RPMI8226 (cell line): ENCODE results near the gene RORC.

Experiments used
- DNase-seq: peaks from one replicate; pipeline ENCODE4 v3.0.0-alpha.2; 2015

RORC gene

DNA sequence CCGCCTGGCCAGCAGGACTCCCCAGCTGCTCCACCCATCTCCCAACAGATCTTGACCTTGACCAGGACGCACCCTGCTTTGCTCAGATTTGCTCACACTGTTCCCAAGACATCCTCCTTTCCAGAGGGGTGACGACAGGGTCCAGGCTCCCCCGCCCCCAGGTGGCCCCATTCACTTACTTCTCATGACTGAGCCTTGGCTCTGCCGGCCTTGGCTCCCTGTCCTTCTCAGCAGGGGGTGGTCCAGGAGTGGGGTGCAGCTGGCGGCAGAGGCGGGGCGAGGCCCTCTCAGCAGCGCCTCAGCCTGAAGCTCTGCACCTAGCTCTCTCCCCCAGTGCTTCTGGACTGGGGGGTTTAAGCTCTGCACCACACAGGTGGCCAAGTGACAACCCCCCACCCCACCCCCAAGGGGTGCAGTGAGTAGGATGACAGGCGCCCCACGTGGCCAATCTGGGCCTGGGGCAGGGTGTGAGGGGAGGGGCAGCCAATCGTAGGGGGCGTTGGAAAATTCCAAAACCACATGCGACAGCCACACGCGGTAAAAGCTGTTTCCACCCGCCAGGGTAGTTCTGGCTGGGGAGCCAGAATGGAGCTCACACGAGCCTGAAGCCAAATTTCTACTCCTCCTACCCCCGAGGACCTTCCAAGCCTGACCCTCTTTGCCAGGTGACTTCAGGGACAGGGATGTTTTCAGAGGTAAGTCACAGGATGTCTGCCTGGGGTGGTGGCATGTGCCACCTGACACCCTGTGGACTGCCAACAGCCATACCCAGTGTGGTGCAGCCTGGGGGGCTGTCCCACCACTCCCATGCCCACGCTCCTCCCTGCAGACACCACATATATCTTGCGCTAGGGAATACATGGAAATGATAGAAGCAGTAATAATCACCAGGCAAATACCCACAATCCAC lies 5.6 kb downstream of the RORC start:
- DNase-seq: peak; percentile 21

DNA sequence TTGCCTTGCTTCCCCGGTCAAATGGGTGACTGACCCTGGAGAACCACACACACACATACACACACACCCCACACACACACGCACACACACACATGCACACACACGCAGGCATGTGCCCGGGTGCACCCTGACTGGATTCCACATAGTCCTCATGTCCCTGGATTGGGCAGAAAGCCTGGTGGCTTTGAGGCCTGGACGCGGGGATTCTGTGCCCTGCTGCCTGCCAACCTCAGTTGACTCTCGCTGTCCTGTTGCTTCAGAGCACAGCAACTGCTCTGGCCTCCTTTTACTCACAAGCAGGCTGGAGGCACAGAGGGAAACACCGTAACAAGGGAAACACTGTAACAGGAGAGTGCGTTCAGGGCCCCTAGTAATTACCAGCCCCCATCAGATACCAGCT lies 6.4 kb downstream of the RORC start:
- no peak for DNase-seq

DNA sequence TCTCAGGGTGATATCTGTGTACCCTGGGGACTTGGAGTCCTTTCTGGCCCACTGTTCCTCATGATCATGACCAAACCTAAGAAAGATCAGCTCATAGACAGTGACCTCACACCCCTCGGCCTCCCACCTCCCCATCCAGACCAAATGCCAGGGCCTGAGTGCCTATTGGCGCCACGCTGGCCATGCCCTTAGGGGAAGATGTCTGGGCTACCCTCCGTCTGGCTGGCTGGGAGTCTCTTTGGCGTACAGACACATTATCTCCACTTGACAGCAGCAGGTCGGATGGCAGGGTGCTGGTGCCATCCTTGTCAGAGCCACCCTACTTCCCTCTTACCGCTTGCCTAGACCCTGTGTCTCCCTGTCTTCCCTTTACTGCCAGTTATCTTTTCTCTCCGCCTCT lies 8.4 kb downstream of the RORC start:
- DNase-seq: no peak

DNA sequence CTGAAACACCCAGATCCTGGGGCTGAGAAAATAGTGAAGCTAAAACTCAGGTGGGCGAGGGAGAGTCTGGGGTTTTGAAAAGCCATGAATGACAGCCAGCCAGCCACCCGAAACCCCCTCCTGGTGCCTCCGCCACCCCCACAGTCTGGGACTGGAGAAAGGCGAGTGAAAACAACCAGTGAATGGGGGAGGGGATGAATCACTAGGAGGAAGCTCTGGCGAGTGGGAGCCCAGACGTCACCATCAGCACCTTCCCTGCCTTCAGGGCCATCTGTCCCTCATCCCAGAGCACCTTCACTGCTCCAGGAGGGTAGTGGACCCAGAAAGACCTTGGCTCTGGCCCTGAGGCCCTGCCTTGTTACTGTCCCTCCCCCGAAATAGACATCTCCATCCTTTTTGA lies 9.2 kb downstream of the RORC start:
- peak; percentile 23 for DNase-seq

DNA sequence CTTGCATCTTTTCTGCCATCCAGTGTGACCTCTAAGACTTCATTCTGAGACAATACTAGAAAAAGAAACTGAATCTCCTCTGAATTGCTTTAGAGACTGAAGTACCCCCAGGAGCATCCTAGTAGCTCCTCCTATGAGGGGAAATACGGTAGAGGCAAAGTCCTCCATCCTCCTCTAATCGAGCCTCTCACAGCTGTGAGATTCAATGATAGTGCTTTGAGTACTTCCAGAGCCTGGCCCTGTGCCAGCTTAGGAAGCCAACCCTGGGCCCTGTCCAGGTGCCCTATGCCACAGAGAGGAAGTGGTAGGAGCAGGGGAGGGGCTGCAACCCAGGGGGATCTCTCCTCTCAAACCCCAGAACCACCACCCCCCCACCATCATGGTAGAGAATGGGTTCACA lies 10.7 kb downstream of the RORC start:
- peak; percentile 80 for DNase-seq

DNA sequence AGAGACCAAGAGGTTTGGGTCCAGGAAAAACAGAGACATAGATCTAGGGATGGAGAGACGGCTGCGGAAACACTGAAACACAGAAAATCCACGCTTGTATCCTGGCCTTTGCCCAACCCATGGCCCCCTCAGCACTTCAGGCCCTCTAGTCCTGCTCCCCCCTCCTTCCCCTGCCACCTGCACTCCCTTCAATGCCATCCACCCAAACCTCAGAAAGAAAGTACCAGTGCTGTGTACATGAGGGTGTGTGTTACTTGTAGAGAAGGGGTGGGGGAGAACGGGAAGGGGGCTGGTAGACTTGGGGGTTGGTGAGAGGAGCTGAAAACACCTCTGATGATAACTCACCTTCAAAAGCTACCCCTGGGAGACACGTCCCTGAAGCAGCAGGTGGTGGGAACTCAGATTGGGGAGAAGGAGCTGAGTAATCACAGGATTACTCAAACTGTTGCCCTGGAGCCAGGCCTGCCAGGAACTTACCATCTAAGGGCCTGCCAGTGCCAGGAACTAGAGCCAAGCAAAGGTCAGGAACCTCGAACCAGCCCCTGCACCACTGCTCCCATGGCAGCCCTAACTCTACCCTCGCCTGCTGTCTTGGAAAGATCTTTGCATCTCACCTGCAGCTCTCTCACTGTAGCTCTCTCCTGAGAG lies 11.5 kb downstream of the RORC start:
- peak; percentile 58 for DNase-seq

DNA sequence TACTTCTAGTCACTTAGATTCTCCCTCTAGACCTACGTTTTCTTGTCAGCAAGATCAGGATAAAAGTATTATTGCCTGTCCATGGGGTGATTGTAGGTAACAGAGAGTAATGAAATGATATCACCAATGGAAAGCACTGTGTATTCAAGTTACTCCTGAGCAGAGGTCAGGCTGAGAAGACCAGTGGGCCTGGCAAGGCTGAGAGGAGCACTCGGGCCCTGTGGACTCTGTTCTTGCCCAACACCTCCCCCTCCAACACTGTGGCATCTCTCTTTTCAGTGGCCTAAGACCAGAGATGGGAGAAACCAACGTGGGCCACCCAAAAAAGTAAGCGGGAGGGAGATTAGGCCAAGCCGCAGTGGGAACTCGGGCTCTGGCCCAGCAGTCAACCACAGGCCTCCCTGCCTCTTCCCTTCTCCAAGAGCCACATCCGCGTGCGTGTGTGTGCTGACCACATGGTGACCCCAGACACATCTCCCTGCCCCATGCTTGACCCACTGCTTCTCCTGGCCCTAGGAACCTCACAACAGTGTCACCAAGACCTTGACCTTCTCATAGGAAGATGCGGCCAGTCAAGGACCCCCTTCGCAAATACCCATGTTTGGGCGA lies 12.3 kb downstream of the RORC start:
- DNase-seq: no peak

DNA sequence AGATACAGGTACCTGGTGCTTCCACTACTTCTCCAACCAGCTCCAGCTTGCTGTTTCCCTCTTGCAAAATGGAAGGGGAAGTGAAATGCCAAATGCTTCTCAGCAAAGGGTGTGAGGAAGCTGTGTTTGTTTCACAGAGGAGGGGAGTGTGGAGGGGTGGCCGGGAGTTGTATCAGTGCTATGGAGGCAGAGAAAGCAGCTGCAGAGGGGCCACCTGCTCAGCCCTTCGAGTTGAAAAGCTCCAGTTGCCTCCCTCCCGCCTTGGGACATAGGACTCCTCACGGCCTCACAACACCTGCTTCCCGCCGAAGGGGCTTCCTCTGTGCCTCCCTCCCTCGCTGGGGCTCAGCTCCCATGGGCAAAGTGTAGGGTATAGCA lies 14.3 kb downstream of the RORC start:
- peak; percentile 68 for DNase-seq

DNA sequence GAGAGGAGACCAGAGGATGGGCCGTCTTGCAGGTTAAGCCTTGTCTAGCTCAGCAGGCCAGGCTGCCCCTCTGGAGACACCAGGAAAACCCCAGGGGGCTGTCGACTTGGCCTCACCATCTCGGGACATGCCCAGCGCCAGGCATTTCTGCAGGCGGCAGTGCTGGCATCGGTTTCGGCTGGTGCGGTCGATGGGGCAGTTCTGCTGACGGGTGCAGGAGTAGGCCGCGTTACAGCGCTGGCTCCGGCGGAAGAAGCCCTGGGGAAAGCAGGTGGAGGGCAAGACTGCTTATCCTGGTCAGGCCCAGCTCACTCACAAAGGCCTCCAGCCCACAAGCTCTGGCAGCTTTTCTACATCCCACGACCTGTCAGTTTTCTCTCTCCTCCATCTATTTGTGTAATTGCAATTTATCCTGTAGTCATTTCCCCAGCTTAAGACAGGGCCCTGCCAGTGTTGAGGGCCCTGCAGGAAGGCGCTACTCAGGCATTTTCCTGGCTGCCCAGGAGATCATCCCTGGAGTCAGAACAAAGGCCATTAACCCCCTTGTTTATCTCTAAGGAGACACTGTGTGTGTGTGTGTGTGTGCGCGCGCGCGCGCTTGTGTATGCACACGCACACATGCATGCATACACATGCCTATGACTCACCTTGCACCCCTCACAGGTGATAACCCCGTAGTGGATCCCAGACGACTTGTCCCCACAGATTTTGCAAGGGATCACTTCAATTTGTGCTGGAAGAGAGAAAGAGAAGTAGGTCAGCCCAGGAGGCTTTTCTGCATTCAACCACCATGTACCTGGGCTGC lies 14.9 kb downstream of the RORC start:
- DNase-seq: peak; percentile 43

DNA sequence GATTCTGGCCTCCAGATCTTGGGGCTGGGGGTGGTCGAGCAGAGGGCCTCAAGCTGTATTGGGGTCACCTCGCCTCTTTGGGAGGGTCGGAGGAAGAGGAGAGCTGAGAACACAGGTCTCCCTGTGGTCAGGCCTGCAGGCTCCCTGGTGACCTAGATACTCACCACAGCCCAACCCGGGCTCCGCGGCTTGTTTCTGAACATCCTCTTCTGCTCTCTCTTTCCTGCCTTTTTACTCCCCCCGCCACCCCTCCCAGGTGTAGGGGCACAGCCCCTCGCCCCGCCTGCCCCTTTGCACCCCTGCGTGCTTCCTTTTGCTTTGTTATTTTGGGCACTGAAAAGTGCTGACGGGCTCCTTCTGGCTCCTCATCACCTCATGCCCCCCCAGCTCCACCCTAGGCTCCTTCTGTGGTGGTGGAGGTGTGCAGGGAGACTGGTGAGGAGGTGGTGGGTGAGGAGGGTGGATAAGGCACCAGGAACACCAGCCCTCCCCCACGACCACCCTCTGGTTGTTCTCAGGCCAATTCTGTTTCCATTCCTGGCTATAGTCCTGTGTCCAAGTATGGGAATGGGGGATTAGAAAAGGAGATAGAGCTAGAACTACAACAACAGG lies 15.8 kb downstream of the RORC start:
- DNase-seq: peak; percentile 96

DNA sequence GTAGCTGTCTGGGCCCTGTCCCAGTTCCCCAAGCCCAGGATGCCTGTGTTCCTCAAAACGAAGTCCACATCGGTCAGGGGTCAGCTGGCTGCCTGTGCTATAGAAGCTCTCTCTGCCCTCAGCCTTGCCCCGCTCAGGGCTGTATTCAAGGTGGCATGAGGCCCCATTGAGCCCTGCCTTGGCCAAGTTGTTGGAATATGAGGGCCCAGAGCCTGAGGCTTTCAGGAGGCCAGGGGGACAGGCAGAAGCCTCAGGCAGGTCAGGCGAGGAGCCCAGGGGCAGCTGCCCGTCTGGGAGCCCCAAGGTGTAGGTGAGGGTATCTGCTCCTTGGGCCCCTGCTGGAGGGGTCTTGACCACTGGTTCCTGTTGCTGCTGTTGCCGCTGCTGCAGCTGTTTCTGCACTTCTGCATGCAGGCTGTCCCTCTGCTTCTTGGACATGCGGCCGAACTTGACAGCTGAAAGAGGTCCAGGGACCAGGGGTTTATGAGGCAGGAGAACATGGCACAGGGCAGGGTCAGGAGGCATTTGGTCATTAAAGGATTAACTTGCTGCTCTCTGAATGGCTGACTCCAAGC lies 16.5 kb downstream of the RORC start:
- DNase-seq: no peak

DNA sequence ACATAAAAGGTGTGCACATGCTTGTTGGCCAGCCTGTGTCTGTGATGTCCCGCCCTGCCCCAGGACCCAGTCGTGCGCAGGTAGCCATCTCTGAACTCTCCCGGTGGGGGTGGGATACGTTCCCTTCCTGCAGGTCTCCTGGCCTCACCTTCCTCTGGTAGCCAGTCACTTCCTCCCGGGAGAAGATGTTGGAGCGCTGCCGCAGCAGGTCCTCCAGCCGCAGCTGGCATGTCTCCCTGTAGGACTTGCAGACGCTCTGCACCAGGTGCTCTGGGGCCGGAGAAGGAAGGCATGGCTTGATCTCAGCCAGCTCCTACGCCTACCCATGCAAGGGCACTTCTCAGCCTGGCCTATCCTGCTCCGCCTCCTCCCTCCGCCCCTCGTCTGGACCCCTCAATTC lies 17.2 kb downstream of the RORC start:
- no peak for DNase-seq

DNA sequence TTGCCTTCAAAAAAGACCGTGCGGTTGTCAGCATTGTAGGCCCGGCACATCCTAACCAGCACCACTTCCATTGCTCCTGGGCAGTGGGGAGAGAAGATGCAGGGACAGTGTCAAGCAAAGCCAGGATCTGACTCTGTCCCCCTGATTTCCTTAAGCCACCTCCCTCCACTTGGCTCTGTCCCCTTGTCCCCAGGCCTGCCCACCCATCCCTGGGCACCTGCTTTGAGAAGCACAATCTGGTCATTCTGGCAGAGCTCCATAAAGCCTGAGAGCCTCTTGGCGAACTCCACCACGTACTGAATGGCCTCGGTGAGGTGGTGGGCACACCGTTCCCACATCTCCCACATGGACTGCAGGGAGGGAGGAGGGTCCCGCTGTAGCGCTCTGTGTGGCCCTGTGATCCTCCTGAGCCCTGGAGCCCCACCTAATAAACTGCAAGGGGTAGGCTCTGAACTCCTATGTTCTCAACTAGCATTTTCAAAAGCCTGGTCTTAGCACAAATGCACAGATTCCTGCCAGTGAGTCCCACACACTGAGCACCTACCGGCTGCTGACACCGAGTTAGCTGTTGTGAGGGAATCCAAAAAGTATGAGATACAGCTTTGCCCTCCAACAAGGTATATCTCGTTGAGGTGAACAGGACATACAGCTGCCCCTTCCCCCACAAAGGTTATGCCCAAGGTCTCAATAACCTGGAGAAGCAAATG lies 18.2 kb downstream of the RORC start:
- no peak for DNase-seq

DNA sequence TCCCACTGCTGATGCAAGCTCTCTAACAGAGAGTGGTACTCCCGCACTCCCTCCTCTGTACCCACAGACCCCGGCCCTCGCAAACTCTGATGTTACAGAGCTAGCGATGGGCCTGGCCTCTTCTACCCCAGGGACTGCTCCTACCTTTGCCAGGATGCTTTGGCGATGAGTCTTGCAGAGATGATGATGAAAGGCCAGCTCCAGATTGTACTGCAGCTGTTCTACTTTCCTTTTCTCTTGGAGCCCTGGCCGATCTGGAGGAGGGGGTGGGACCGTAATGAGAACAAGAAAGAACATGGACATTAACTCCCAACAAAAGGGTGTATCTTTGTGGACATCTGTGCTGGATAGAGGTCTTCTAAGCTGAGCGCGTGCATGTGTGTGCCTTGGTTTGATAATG lies 20.4 kb downstream of the RORC start:
- no peak for DNase-seq

DNA sequence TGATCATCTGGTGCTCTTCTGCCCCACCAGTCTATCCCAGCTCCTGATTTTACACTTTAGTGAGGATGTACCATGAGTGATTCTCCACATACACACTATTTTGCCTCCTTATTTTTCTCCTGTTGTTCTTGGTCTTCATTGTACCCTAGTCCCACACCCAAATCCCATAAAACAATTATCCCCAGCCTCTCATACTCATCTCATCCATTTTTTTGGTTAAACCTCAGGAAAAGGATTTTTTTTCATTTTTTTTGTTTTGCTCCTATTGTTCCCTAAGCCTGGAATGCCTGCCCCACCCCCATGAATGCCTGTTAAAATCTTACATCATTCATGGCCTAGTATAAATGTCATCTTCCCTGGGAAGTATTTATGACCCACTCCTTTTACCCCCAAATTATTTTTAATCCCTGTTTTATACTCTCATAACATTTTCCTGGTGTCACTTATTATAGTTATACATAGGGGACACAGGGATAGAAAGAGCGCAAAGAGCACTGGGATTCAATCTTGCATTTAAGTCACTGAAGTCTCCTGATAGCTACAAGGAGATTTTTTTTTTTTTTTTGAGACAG lies 21.5 kb downstream of the RORC start:
- no peak for DNase-seq

DNA sequence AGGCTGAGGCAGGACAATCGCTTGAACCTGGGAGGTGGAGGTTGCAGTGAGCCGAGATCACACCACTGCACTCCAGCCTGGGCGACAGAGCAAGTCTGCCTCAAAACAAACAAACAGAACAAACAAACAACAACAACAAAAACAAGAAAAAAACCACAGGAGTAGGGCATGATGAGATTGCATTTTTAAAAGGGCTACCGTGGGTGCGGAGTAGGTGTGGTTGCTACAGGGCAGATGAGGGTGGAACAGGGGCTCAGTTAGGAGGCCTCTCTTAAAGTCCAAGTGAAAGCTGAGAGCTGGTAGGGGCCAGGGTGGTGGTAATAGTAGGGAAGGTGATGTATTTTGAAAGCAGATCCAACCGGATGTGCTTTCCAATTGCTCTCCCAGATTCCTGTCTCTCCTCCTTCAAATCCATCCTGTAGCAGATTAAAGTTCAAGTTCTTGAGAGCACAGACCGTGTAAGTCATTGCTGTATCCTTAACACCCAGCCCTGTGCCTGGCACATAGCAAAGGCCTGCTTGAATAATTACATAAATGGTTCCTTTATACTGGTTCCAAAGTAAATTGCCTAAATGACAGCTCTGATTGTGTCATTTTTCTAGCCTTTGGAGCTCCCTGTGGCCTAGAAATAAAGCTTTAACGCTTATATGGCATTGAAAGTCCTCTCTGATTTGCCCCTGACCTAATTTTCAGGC lies 22.2 kb downstream of the RORC start:
- no peak for DNase-seq

DNA sequence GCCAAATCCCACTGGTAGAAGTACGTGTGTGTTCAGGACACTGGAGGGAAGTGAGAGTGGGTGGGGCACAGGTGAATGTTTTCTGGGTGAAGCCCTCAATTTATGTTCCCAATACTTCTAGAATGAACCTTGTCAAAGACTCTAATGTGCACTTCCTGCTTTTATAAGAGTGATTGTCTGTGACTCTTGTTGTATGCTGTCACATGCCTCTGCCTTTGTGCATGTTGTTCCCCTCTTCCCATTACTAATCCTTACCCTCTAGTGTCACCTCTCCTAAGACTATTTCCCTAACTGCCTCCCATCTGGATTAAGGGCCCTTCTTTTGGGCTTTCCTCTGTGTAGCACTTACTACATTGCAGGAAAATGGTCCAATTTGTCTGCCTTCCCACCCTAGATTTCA lies 23.8 kb downstream of the RORC start:
- no peak for DNase-seq

DNA sequence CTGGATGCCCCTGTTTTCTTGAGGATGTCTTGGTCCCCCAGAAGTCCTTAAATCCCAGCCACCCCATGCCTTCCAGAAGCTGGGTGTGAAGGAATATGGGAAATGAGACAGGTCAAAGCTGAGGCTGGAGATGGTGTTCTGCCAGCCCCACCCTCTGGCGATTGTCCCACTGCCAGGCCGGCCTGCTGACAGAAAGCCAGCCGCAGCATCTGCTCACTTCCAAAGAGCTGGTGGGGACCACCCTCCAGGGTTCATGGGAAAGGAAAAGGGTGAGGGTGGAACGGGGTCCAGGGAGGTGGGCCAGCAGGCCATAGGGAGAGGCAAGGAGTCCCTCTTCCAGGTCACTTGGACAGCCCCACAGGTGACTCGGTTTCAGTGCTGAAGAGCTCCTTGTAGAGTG lies 24.5 kb downstream of the RORC start:
- DNase-seq: no peak

DNA sequence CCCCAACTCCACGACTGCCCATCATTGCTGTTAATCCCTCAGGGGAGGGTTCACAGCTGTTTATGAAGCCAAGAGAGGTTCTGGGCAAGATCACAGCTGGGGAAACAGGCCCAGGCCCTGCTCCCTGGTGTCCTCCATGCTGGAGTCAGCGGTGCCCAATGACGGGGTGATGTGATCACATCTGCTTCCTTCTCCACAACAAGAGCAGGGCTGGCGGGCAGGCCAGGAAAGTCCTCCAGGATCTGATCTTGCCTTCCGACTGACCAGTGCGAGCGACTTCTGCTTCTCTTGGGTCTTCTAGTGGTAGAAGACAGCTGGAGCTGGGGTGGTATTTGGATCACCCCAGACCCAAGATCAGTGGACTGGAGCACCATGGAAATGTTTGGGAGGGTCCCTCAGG lies 25.4 kb downstream of the RORC start:
- DNase-seq: no peak

DNA sequence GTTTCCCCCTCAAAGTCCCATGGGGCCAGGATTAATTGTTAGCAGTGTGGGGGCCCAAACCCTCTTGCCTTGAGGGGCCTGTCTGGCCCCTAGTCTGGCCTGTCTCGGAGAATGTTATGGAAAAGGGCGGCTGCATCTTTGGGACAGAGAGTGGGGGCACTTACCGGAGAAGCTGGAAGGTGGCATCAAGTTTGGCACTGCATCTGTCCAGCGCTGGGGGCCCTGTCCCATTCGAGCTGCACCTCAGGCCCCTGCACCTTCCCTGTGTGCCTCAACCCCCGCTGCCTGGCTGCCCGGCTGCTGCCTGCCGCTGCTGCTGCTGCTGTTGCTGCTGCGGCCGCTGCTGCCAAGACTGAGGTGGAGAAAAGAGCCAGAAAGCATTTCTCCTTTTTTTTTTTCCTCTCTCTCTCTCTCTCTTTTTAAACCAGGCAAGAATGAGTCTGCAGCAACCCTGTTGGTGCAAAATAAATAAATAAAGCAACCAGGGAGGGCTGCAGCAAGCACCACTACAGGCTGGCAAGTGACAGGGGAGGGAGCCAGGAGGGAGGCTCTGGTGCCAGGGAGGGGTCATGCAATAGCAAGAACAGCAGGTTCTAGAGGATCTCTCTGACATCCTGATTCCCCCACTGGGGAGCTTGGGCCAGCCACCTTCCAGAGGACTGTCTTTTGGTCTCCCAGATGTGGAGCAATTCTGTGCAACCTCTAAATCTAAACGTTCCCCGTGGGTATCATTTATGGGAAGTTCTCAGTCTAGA lies 26.4 kb downstream of the RORC start, which contains the start of gene LINGO4:
Gene LINGO4, minus strand, starts transcription at position 354 of the 755 bp plus-strand sequence. CDS start 2,715 bp downstream, outside the sequence.
- DNase-seq: no peak
